ENCODE data around the gene KIF6.
"Not testable (repeated sequence)": the region's sequence is repeated elsewhere in the genome, so short reads cannot be mapped to it uniquely, and the experiment has no call there.

The KIF6 gene

DNA sequence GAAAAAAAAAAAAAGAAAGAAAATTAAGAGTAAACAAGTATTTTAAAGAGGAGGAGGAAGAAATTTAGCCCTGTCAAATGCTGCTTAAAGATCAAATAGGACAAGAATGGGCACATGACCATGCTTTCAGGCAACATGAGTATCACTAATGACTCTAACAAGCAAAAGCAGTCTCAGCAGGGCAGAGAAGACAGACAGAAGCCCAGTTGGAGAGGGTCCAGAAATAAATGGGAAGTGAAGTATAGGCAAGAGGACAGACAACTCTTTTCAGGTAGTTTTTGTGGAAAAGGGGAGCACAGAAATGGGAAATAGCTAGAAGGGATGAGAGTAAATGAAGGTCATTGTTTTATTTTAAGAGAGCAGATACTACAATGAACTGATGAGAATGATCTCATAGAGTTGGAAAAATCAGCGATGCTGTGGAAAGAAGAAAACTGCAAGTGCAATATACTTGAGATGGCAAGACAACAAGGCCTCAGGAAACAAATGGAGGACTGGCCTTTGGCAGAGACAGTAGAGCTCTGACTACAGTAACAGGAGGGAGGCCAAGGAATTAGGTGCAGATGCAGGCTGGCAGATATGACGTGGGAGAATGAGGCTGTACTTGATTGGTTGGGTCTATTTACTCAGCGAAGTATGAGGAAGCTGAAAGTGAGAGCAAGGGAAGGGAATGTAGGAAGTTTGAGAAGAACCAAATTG is 40.3 kb downstream of the KIF6 start:
- no peaks in the 10 kb centered on the region for H3K79me2 ChIP-seq (ENCODE audit: insufficient read depth, low read length)
- no peaks in the 10 kb centered on the region for H3F3A ChIP-seq (ENCODE audit: insufficient read depth)
- H3K9ac ChIP-seq (ENCODE audit: low read length), result no peak overlapping the region
- H2AFZ ChIP-seq (ENCODE audit: low read depth, low read length, severe bottlenecking), result no peak overlapping the region
- TF ChIP-seq, protein P1, sequence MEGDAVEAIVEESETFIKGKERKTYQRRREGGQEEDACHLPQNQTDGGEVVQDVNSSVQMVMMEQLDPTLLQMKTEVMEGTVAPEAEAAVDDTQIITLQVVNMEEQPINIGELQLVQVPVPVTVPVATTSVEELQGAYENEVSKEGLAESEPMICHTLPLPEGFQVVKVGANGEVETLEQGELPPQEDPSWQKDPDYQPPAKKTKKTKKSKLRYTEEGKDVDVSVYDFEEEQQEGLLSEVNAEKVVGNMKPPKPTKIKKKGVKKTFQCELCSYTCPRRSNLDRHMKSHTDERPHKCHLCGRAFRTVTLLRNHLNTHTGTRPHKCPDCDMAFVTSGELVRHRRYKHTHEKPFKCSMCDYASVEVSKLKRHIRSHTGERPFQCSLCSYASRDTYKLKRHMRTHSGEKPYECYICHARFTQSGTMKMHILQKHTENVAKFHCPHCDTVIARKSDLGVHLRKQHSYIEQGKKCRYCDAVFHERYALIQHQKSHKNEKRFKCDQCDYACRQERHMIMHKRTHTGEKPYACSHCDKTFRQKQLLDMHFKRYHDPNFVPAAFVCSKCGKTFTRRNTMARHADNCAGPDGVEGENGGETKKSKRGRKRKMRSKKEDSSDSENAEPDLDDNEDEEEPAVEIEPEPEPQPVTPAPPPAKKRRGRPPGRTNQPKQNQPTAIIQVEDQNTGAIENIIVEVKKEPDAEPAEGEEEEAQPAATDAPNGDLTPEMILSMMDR (IDR thresholded peaks at IDR 0.05; ENCODE audit: insufficient read depth, low read length, poor library complexity, severe bottlenecking), result no peak
- no peak for TF ChIP-seq EZH2phosphoT487 (conservative IDR thresholded peaks at IDR 0.05; ENCODE audit: low read length)
- no peak overlapping the region for H3K4me3 ChIP-seq (ENCODE audit: insufficient read depth, low read length, poor library complexity, severe bottlenecking)
- no peaks in the 10 kb centered on the region for H4K20me1 ChIP-seq (ENCODE audit: low read depth, low read length)
- H3K36me3 ChIP-seq (ENCODE audit: low read length), result no peaks in the 10 kb centered on the region
- H3K9me3 ChIP-seq (ENCODE audit: insufficient read depth, low read length), result no peaks in the 10 kb centered on the region
- no peaks in the 10 kb centered on the region for H3K9me2 ChIP-seq (replicated peaks; ENCODE audit: insufficient read depth, low read length)
- H3K27me3 ChIP-seq (ENCODE audit: low read length), result no peaks in the 10 kb centered on the region
- H3K27ac ChIP-seq (ENCODE audit: low read depth, low read length), result no peak overlapping the region
- H3K4me2 ChIP-seq (ENCODE audit: low read depth, low read length, poor library complexity, severe bottlenecking), result no peak overlapping the region

DNA sequence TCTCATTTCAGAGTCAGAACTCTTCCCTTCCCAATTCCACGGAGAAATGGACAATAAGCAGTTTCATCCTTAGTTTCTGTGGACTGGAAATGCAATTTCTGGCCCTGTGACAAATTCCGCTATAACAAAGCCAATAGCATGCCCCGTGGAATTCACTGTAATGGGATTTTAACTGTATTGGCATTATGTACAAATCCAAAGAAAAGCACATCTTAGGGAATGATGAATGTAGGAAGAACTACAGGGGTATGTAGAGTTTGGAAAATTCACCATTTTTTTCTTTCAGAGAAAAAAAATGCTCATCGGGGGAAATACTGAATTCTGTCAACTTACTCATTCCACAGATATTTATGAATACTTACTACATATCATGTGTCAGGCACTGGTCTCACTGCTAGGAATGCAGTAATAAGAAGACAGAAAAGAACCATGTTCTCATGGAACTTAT is 43.5 kb downstream of the KIF6 start:
- Histone ChIP-seq H3K9me2 (replicated peaks; ENCODE audit: insufficient read depth, low read length) (no peaks in the 10 kb centered on the region), H3K4me3 (ENCODE audit: insufficient read depth, low read length, poor library complexity, severe bottlenecking) (no peak overlapping the region), H3K79me2 (ENCODE audit: insufficient read depth, low read length) (no peaks in the 10 kb centered on the region), H3K9ac (ENCODE audit: low read length) (no peak overlapping the region), H3K4me2 (ENCODE audit: low read depth, low read length, poor library complexity, severe bottlenecking) (no peak overlapping the region), H3K36me3 (ENCODE audit: low read length) (no peaks in the 10 kb centered on the region), H3K9me3 (ENCODE audit: insufficient read depth, low read length) (no peaks in the 10 kb centered on the region), H3K27ac (ENCODE audit: low read depth, low read length) (no peak overlapping the region), H4K20me1 (ENCODE audit: low read depth, low read length) (no peaks in the 10 kb centered on the region), H3K27me3 (ENCODE audit: low read length) (no peaks in the 10 kb centered on the region), H2AFZ (ENCODE audit: low read depth, low read length, severe bottlenecking) (no peak overlapping the region), H3F3A (ENCODE audit: insufficient read depth) (no peaks in the 10 kb centered on the region)
- TF ChIP-seq, protein P1 (IDR thresholded peaks at IDR 0.05; ENCODE audit: insufficient read depth, low read length, poor library complexity, severe bottlenecking), result no peak
- no peak for TF ChIP-seq EZH2phosphoT487 (conservative IDR thresholded peaks at IDR 0.05; ENCODE audit: low read length)

DNA sequence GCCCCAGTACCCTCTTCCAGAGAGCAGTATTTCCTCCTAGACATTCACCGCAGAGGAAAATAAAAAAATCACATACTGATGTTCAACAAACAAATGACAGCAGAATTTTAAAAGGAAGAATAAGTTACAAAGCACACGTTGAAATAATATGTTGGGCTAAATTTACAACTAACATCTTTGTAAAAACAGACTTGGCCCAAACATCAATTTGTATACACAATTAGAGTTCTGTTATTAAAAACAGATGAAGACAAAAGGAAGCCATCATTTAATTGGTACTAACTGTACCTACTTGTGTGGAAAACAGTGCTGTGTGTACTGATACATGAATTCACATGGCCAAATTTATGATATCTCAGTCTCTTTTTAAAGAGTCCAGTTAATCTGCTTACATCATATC is 46.3 kb downstream of the KIF6 start:
- no peak overlapping the region for H2AFZ ChIP-seq (ENCODE audit: low read depth, low read length, severe bottlenecking)

DNA sequence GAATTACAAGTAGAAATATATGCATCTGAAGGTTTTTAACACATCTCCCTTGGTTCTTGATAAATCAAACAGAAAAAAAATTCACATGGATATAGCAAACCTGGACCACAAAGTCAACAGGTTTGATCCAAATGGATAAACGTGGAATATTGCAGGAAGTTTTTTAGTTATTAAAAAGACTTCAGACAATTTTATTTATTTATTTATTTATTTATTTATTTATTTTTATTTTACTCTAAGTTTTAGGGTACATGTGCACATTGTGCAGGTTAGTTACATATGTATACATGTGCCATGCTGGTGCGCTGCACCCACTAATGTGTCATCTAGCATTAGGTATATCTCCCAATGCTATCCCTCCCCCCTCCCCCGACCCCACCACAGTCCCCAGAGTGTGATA is 47.9 kb downstream of the KIF6 start:
- H2AFZ ChIP-seq (ENCODE audit: low read depth, low read length, severe bottlenecking); H3K36me3 ChIP-seq (ENCODE audit: low read length); H3K27me3 ChIP-seq (ENCODE audit: low read length); H3K9me2 ChIP-seq (replicated peaks; ENCODE audit: insufficient read depth, low read length); H3F3A ChIP-seq (ENCODE audit: insufficient read depth); H3K4me3 ChIP-seq (ENCODE audit: insufficient read depth, low read length, poor library complexity, severe bottlenecking); H4K20me1 ChIP-seq (ENCODE audit: low read depth, low read length); H3K9me3 ChIP-seq (ENCODE audit: insufficient read depth, low read length); H3K4me2 ChIP-seq (ENCODE audit: low read depth, low read length, poor library complexity, severe bottlenecking); H3K79me2 ChIP-seq (ENCODE audit: insufficient read depth, low read length); H3K27ac ChIP-seq (ENCODE audit: low read depth, low read length); H3K9ac ChIP-seq (ENCODE audit: low read length): not testable (repeated sequence)

More for the DNA sequence above, 46.3 kb downstream of the KIF6 start:
- Histone ChIP-seq H3F3A (ENCODE audit: insufficient read depth) (no peaks in the 10 kb centered on the region), H3K9me2 (replicated peaks; ENCODE audit: insufficient read depth, low read length) (no peaks in the 10 kb centered on the region), H4K20me1 (ENCODE audit: low read depth, low read length) (no peaks in the 10 kb centered on the region), H3K9ac (ENCODE audit: low read length) (no peak overlapping the region), H3K27ac (ENCODE audit: low read depth, low read length) (no peak overlapping the region), H3K4me2 (ENCODE audit: low read depth, low read length, poor library complexity, severe bottlenecking) (no peak overlapping the region), H3K79me2 (ENCODE audit: insufficient read depth, low read length) (no peaks in the 10 kb centered on the region), H3K9me3 (ENCODE audit: insufficient read depth, low read length) (no peaks in the 10 kb centered on the region), H3K36me3 (ENCODE audit: low read length) (no peaks in the 10 kb centered on the region; the same call in 1 of the 2 replicates), H3K27me3 (ENCODE audit: low read length) (no peaks in the 10 kb centered on the region), H3K4me3 (ENCODE audit: insufficient read depth, low read length, poor library complexity, severe bottlenecking) (no peak overlapping the region)
- TF ChIP-seq, protein P1 (IDR thresholded peaks at IDR 0.05; ENCODE audit: insufficient read depth, low read length, poor library complexity, severe bottlenecking), result no peak
- no peak for TF ChIP-seq EZH2phosphoT487 (conservative IDR thresholded peaks at IDR 0.05; ENCODE audit: low read length)
